PC-9 (cell line): ENCODE results near the gene TMPRSS5. TPM values are rescaled to one million over a fixed set of nuclear protein-coding genes. Genes with fewer than 3 reads are reported as not detected.
"Not testable (repeated sequence)": the region's sequence is repeated elsewhere in the genome, so short reads cannot be mapped to it uniquely, and the experiment has no call there.

Experiments
- BruUV-seq: library from RNA; stranded (reverse); fragments of 400-500 nt; replicated peaks from 2 replicates; lab custom pipeline; 2021; lab: Mats Ljungman, UMichigan
- CTCF ChIA-PET: fragments of 300-600 bp; sonication (Branson Sonifier 250); formaldehyde crosslinking; loops from one replicate; lab custom pipeline; 2022; ENCODE audit warnings: antibody characterized with exemption; lab: Charles Lee
- POLR2A ChIA-PET: fragments of 300-600 bp; sonication (Branson Sonifier 250); formaldehyde crosslinking; loops from one replicate; lab custom pipeline; 2022; ENCODE audit warnings: antibody characterized with exemption; ENCODE audit not compliant: unreplicated experiment; lab: Charles Lee
- DNase-seq, 2 experiments: peaks; one replicate each; pipeline versions ENCODE4 v3.0.0 to v3.0.0-alpha.2; 2015 to 2022; ENCODE audit warnings: mixed read lengths in 1 of 2
- H2AFZ ChIP-seq: fragments of 200-600 bp; sonication (generic); 2 replicates; pipeline ENCODE4 v1.8.1; 2017; ENCODE audit warnings: antibody characterized with exemption
- H3F3A ChIP-seq: fragments of 200-600 bp; sonication (generic); 2 replicates; pipeline ENCODE4 v1.8.1; 2017; ENCODE audit warnings: antibody characterized with exemption, mild to moderate bottlenecking, low read depth; ENCODE audit not compliant: insufficient read depth
- H3K27ac ChIP-seq: fragments of 200-600 bp; sonication (generic); 2 replicates; pipeline ENCODE4 v1.6.1; 2016; ENCODE audit warnings: mixed run types
- H3K27me3 ChIP-seq: fragments of 200-600 bp; sonication (generic); 2 replicates; pipeline ENCODE4 v1.6.1; 2016; ENCODE audit warnings: low read depth, mixed run types; ENCODE audit not compliant: insufficient read depth
- H3K36me3 ChIP-seq: fragments of 200-600 bp; sonication (generic); 2 replicates; pipeline ENCODE4 v1.6.1; 2016; ENCODE audit warnings: low read depth, mixed run types
- H3K4me1 ChIP-seq: fragments of 200-600 bp; sonication (generic); replicated peaks from 2 replicates; pipeline ENCODE4 v1.6.1; 2016; ENCODE audit warnings: mixed run types; ENCODE audit not compliant: insufficient read depth
- H3K4me2 ChIP-seq: fragments of 200-600 bp; sonication (generic); 2 replicates; pipeline ENCODE4 v1.6.1; 2017; ENCODE audit warnings: mixed run types
- H3K4me3 ChIP-seq: fragments of 200-600 bp; sonication (generic); 2 replicates; pipeline ENCODE4 v1.6.1; 2016; ENCODE audit warnings: mixed run types
- H3K79me2 ChIP-seq: fragments of 200-600 bp; sonication (generic); 2 replicates; pipeline ENCODE4 v1.6.1; 2017; ENCODE audit warnings: low read depth, mixed run types
- H3K9me2 ChIP-seq: fragments of 200-600 bp; sonication (generic); 2 replicates; pipeline ENCODE4 v1.8.1; 2017; ENCODE audit warnings: mild to moderate bottlenecking; ENCODE audit not compliant: insufficient read depth
- H3K9me3 ChIP-seq: fragments of 200-600 bp; sonication (generic); 2 replicates; pipeline ENCODE4 v1.8.1; 2016; ENCODE audit warnings: low read depth; ENCODE audit not compliant: insufficient read depth
- H4K20me1 ChIP-seq: fragments of 200-600 bp; sonication (generic); 2 replicates; pipeline ENCODE4 v1.8.1; 2017; ENCODE audit not compliant: insufficient read depth
- EZH2 ChIP-seq: fragments of 200-600 bp; sonication (generic); IDR thresholded peaks from 2 replicates; pipeline ENCODE4 v1.8.0; 2017; ENCODE audit warnings: antibody characterized with exemption, low read depth
- intact Hi-C: fragments of 100-400 bp; cut with micrococcal nuclease; formaldehyde crosslinking; loops from one replicate; pipeline ENCODE4 v1.10.0; 2022; ENCODE audit not compliant: unreplicated experiment
- total RNA-seq: library from RNA; stranded (reverse); gene quantifications from 2 replicates; pipeline ENCODE4 v1.2.3, GENCODE V29; 2021
- TF ChIP-seq, protein P1 (sequence below): fragments of 200-600 bp; sonication (generic); conservative IDR thresholded peaks from 2 replicates; pipeline ENCODE4 v1.6.1; 2017; ENCODE audit warnings: mixed run types, antibody characterized with exemption, mild to moderate bottlenecking, moderate library complexity

The TMPRSS5 gene
- total RNA-seq, 1 experiment from 2014 or later = 0.83 TPM

DNA sequence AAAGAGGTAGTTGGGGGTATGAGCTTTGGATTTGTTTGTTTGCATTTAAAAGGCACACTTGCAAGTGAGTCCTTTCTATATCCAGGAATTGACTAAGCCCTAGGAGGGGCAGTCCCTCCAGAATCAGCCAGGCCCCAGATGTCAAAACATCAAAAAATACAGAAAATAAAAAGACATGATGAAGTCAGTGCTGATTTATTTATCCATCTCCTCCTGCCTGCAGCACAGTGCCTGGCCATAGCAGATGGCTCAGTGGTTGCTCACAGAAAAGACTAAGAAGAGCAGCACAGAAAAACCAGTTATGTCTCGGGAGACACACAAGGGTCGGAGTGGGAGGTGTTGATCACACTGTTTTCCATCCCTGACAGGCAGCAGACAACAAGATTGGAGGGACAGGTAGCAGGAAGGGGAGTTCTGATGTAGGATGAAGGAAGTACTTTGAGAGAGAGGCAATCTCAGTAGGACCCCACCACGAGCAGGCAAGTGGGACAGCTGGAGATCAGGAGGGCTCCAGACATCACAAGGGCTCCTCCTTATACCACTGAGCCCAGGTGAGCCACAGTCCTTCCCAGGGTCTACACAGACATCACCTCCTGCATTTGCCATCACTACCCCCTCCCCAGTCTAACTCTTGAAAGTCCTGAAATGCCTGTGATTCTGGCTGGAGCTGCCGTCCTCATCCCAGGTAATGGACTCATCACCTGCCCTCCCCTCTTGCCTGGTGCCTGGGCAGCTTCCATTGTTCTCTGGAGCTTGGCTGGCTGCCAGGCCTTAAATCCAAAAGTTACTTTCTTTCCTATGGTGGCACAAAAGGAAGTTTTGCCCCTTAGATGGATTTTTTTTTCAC, 32.3 kb downstream of the TMPRSS5 start:
- peak in 1 of 2 experiments; percentile 11 for DNase-seq
- peaks cover 49% of the 10 kb centered on the region for H3K27me3 ChIP-seq
- no peak for TF ChIP-seq EZH2
- TF ChIP-seq, protein P1, sequence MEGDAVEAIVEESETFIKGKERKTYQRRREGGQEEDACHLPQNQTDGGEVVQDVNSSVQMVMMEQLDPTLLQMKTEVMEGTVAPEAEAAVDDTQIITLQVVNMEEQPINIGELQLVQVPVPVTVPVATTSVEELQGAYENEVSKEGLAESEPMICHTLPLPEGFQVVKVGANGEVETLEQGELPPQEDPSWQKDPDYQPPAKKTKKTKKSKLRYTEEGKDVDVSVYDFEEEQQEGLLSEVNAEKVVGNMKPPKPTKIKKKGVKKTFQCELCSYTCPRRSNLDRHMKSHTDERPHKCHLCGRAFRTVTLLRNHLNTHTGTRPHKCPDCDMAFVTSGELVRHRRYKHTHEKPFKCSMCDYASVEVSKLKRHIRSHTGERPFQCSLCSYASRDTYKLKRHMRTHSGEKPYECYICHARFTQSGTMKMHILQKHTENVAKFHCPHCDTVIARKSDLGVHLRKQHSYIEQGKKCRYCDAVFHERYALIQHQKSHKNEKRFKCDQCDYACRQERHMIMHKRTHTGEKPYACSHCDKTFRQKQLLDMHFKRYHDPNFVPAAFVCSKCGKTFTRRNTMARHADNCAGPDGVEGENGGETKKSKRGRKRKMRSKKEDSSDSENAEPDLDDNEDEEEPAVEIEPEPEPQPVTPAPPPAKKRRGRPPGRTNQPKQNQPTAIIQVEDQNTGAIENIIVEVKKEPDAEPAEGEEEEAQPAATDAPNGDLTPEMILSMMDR = no peak
- H3K27ac ChIP-seq = no peak overlapping the region
- no peak overlapping the region for H3K4me2 ChIP-seq
- no peaks in the 10 kb centered on the region for H3F3A ChIP-seq
- no peaks in the 10 kb centered on the region for H3K4me1 ChIP-seq
- no peaks in the 10 kb centered on the region for H3K36me3 ChIP-seq
- H4K20me1 ChIP-seq = 0 out of 2 replicates have a peak, but pooled peaks cover 4% of the 10 kb centered on the region
- intact Hi-C loops = no loop called here
- no peaks in the 10 kb centered on the region for H3K9me2 ChIP-seq
- CTCF ChIA-PET = no interaction called here
- H3K9me3 ChIP-seq = no peaks in the 10 kb centered on the region
- no peaks in the 10 kb centered on the region for H3K79me2 ChIP-seq
- POLR2A ChIA-PET = no interaction called here
- BruUV-seq = no TSS peak
- H2AFZ ChIP-seq = no peak overlapping the region
- no peak overlapping the region for H3K4me3 ChIP-seq

DNA sequence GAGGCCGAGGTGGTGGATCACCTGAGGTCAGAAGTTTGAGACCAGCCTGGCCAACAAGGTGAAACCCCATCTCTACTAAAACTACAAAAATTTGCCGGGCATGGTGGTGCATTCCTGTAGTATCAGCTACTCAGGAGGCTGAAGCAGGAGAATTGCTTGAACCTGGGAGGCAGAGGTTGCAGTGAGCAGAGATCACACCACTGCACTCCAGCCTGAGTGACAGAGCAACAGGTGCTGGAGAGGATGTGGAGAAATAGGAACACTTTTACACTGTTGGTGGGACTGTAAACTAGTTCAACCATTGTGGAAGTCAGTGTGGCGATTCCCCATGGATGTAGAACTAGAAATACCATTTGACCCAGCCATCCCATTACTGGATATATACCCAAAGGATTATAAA, 34.2 kb downstream of the TMPRSS5 start:
- H3F3A ChIP-seq, H3K79me2 ChIP-seq, H3K27ac ChIP-seq, H3K9me2 ChIP-seq, H4K20me1 ChIP-seq, H3K36me3 ChIP-seq, H3K4me1 ChIP-seq, intact Hi-C loops, CTCF ChIA-PET, H3K4me3 ChIP-seq, DNase-seq, H2AFZ ChIP-seq, H3K9me3 ChIP-seq, POLR2A ChIA-PET, H3K4me2 ChIP-seq, BruUV-seq: not testable (repeated sequence)
- H3K27me3 ChIP-seq = peaks cover 35% of the 10 kb centered on the region

DNA sequence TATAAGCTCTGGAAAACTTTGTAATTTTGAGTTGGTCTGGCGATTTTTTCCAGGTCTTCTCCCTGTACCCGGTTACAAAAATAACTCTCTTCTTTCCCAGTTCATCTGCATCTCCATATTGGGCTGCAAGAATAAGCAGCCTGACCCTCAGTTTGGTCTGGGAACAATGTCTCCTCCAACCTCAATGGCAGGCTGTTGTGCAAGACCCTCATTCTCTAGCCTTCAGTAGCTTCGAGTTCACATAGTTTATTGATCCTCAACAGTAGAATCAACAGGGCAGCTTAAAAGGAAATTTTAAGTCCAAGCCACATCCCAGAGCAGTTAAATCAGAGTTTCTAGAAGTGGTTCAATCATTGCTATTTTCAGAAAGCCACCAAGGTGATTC, 35.3 kb downstream of the TMPRSS5 start:
- 0 out of 2 replicates have a peak, but pooled peaks cover 4% of the 10 kb centered on the region for H4K20me1 ChIP-seq
- no peak overlapping the region for H3K4me3 ChIP-seq
- H3K27me3 ChIP-seq = peaks cover 24% of the 10 kb centered on the region
- BruUV-seq = no TSS peak
- H3K36me3 ChIP-seq = no peaks in the 10 kb centered on the region
- no peaks in the 10 kb centered on the region for H3K9me2 ChIP-seq
- CTCF ChIA-PET = no interaction called here
- H2AFZ ChIP-seq = no peak overlapping the region
- H3K4me1 ChIP-seq = no peaks in the 10 kb centered on the region
- POLR2A ChIA-PET = no interaction called here
- no peaks in the 10 kb centered on the region for H3K9me3 ChIP-seq
- DNase-seq = no peak
- H3F3A ChIP-seq = no peaks in the 10 kb centered on the region
- TF ChIP-seq, protein P1 = no peak
- no peak for TF ChIP-seq EZH2
- intact Hi-C loops = no loop called here
- no peak overlapping the region for H3K4me2 ChIP-seq
- H3K27ac ChIP-seq = no peak overlapping the region
- no peaks in the 10 kb centered on the region for H3K79me2 ChIP-seq
